NCI-H1092 treated with DMSO at 0.1 percent for 48 hours (cell line): Measurements from ENCODE around the gene BMX.

Experiments
- DNase-seq: peaks from one replicate; lab custom pipeline; 2025; lab: John Stamatoyannopoulos, UW

Gene BMX

GRCh38 chrX:15570145-15570544 is 69.5 kb downstream of the BMX start:
- no peak for DNase-seq

DNA sequence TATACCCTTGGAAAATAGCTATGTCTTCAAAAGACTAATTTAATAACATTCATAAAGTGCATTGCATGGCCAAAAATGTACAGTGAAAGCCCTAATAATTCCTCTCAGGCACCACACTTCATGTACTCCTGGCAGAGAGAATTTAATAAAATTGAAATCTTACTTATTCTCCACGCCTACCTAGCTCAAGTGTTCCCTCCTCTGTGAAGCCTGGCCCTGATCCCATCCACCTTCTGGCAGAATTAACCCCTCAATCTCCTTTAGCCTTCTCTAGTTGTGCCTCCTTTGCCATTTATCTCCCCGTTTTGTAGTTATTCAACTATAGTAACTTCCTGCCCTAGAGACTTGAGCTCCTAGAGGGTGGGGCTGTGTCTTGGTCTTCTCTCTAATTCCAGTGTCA is 73.4 kb downstream of the BMX start:
- no peak for DNase-seq

- DNase-seq, result no peak
These were observed 75.4 kb downstream of the BMX start for GRCh38 chrX:15576019-15576418.

DNA sequence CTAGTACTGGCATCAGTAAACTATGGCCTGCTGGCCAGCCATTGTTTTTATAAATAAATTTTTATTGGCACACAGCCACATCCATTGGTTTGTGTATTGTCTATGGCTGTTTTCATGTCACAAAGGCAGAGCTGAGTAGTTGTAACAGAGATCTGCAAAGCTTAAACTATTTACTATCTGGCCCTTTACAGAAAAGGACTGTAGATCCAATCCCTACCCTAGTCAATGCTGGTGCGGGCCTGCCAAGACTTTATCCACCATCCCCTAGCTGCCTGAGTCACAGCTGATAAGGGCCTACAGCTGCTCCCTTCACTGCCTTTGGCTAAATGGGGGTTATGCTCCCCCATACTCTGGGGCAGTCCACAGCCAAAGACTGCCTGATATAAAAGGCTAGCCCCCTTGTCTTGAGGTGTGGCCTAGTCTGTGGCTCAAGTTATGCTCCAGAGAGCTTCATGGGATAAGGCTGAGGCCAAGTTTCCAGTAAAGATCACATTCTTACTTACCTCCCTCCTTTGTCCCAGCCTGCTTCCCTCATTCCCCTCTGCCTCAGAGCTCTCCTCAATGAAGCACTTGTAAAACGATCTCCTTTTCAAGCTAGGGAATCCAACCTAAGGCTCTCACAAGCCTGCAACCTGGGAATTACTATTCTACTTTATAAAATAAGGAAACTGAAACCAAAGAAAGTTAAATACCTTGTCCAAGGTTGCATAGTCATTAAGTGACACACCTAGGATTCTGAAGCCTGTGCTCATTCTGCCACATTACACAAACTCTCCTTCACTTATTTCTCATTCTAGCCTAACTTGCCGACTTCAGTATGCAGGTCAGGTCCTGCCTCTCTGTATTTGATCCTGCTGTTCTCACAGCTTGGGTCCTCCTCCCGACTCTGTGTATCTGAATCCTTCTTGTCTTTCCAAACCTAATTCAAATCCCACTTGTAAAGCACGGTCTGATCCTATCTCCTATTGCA is 79.5 kb downstream of the BMX start:
- no peak for DNase-seq

DNA sequence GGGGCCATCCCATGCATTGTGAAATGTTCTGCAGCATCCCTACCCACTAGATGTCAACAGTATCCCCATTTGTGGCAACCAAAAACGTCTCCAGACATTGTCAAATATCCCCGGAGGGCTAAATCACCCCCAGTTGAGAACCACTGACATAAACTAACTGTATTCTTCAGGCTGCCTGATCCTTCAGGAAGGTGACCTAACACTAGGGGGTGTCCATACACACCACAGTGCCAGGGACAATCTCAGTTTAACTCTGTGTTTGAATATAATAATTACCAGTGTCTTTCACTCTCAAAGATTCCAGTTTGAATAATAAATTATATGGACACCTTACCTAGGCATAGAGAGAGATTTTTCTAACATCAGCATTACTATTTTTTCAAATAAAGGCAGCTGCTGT is 93.8 kb downstream of the BMX start:
- no peak for DNase-seq

GRCh38 chrX:15598026-15598425 is 97.4 kb downstream of the BMX start:
- no peak for DNase-seq

GRCh38 chrX:15599461-15599860 is 98.9 kb downstream of the BMX start:
- no peak for DNase-seq

DNA sequence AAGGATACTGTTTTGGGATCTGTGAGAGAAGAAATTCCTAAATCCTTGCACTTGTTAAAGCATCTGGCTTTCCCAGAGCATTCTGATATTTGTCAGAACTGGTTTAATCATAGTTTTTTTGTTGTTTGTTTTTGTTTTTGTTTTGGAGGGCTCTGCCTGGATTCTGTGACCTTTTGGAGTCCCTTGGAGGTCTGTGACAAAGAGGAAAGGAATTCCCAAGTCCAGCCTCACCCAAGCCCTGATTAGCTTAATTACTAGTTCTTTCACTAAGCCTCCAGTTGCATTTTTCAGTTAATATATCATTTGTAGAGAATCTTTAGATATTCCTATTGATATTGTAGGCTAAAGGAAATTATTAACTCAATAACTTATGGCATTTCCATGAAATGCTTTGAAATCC is 99.4 kb downstream of the BMX start:
- no peak for DNase-seq

- DNase-seq, result no peak
These were observed 100.1 kb downstream of the BMX start, which contains the start of gene ACE2 for GRCh38 chrX:15600745-15601144. Gene ACE2, minus strand, starts transcription at chrX:15600960. Its CDS starts 49 bp downstream, at chrX:15600911.

GRCh38 chrX:15601932-15602331 is 101.3 kb downstream of the BMX start:
- DNase-seq, result no peak

DNA sequence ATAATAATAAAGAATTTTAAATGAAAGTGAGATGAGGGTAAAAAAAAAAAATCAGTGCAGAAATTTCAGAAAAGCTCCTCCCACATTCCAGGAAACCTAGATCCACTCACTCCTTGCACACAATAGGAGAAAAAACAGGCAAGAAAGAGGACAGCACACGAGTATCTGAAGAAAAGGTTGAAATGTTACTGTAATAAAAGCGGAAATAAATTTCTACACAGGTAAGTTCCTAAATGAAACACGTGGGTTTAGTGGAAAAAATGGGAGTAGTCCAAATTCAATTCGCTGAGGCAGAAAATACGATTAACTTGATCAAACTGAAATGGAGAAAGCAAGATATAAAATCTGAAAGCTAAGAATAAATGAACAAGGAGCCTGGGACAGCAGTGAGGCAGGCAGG is 102.2 kb downstream of the BMX start:
- no peak for DNase-seq

DNA sequence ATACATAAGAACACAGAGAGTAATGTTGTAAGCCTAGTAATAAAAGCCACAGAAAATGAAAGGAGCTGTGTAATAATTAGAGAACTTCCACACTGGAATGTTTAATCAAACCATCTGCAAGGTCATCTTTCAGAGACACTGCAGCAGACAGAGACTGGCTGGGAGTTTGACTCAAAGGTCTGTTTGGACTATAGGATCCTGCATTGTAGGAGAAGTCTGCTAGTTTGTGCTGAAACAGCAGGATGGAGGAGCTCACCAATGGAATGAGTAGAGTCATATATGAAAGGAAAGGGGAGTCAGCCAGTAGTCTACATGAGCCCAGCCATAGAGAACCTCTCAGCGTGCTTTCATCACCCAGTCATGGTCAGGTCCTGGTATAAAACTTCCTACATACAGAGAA is 104.6 kb downstream of the BMX start:
- DNase-seq, result no peak
